DMS53 (cell line): ENCODE data around the gene TNFAIP8L1.
A peak's percentile ranks its signal among the peaks of the same experiment; 100 is the strongest.
"Not testable (repeated sequence)": the region's sequence is repeated elsewhere in the genome, so short reads cannot be mapped to it uniquely, and the experiment has no call there.

Experiments
- DNase-seq: peaks from one replicate; lab custom pipeline; 2025; lab: John Stamatoyannopoulos, UW

Gene TNFAIP8L1

DNA sequence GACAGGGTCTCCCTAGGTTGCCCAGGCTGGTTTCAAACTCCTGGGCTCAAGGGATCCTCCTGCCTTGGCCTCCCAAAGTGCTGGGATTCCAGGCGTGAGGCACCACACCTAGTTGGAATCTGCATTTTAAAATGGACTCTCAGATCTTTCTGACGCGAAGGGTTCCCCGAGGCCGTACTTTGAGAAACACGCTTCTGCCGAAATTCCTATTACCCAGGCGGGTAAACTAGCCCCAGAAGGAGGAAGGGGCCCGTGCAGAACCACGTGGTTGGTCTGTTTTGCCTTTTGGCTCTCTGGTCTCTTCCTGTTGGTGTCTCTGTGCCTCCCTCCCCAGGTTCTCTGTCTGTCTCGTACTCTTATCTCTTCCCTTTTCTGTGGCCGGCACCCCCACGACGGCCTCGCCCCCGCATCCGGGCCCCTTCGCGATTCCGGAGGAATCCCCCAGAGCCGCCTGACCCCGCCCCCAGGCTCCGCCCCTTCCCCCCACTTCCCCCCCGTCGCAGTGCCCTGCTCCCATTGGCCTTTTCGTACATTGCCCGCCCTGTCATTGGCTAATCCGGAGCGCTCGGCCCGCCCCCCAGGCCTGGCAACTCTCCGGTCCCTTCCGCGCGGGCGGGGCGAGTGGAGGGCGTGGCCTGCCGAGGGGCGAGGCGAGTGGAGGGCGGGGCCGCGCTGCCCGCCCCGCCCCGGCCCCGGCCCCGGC lies at the start of gene TNFAIP8L1:
TSS of gene TNFAIP8L1 (plus strand) at position 689 of the 703 bp plus-strand sequence. CDS start 12,354 bp downstream, outside the sequence.
- DNase-seq: peak; percentile 96

DNA sequence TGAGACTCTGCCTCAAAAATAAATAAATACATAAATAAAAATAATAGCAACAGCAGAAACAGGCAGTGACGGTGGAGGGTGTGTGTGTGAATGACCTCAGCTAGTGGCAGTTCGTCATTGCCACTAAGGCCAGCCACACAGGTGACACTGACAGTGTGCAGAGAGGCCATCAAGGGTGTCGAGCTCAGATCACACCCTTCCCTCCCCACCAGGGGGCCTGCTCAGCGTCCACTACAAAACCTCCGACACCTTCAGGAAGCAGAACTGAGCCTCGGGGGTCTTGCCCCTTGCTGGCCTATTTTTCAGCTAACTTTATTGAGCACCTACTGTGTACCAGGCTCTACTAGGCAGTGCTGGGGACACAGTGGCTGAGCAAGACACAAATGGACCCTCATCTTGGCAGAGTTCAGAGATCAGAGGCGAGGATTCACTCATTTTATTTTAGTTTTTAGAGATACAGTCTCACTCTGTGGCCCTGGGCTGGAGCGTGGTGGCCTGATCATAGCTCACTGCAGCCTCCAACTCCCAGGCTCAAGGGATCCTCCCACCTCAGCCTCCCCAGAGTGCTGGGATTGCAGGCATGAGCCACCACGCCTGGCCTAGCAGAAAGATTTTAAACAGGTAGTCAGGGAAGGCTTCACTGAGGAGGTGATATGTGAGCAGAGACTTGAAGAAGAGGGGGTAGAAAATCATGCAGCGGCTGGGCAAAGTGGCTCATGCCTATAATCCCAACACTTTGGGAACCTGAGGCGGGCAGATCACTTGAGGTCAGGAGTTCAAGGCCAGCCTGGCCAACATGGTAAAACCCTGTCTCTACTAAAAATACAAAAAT lies 49.5 kb upstream of the TNFAIP8L1 start:
- DNase-seq: peak; percentile 66

DNA sequence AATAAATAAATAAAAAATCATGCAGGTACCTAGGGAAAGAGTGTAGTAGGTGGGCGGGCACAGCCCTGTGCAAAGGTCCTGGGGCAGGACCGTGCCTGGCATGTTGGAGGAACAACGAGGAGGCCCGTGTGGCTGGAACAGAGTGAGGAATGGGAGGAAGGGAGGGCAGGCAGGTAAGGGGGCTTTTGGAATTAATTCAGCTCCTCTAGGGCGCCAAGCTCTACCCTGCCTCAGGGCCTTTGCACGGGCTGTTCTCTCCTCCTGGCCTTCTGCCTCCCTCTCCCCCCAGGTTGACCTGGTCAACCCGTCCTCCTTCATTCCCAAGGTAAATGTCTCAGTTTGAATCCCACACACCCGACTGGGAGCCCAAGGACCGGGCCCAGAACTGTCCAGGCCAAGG lies 48.8 kb upstream of the TNFAIP8L1 start:
- no peak for DNase-seq

DNA sequence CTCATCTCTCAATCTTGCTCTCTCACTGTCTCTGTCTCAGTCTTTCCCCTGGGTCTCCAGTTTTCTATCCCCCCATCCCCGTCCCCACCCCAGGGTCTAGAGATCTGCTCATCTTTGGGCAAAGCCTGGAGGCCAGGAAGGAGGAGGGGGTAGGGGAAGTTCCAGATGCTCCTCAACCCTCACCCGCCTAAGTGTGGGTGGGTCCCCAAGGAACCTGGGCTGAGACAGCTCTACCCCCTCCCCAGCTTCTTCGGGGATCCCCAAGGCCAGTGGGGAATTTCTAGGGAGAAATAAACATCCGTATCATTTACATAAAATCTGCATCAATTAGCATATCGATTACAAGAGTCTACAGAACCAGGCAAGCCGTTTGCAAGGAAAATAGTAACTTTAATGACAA lies 48.0 kb upstream of the TNFAIP8L1 start:
- DNase-seq: no peak

DNA sequence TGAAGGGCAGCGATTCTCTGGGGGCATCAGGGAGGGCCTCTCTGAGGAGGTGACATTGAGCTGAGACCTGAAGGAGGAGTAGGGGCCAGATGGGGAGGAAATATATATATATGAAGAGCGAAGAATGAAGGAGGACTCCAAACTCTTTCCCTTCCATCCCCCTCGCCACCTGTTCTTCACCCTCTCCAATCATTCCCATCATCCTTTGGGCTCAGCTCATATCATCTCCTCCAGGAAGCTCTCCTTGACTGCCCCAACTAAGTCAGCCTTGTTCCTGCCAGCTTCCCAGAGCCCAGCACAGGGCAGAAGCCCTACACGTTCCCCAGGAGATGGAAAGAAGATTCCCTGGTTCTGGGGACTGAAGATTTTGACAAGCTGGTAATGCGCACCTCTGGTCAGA lies 46.9 kb upstream of the TNFAIP8L1 start:
- no peak for DNase-seq

DNA sequence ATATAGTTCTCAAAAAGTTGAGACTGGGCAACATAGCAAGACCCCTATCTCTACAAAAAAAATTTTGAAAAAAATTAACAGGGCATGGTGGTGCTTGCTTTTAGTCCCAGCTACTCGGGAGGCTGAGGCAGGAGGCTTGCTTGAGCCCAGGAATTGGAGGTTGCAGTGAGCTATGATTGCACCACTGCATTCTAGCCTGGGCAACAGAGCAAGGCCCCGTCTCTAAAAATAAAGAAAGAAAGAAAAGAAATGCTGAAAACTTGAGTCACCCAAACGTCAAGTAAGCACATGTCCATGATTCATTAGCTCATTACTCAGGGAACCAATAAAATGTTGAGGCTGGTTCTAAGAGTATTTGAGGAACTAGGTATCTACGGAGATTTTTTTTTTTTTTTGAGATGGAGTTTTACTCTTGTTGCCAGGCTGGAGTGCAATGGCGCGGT lies 45.9 kb upstream of the TNFAIP8L1 start:
- no peak for DNase-seq

DNA sequence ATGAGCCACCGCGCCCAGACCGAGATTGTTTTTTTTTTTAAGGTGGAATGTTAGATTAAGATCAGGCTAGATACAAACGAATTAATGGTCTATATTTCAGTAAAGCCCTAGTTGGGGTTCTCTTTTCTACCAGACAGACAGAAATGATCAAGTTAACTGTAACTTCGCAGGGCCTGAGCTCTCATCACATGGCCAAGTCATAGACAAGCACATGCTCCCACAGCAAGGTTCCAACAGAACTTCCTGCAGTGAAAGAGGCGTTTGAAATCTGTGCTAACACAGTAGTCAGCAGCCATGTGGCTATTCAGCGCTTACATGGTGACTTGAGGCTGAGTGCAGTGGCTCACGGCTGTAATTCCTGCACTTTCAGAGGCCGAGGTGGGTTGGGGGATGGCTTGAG lies 45.1 kb upstream of the TNFAIP8L1 start:
- peak; percentile 35 for DNase-seq

DNA sequence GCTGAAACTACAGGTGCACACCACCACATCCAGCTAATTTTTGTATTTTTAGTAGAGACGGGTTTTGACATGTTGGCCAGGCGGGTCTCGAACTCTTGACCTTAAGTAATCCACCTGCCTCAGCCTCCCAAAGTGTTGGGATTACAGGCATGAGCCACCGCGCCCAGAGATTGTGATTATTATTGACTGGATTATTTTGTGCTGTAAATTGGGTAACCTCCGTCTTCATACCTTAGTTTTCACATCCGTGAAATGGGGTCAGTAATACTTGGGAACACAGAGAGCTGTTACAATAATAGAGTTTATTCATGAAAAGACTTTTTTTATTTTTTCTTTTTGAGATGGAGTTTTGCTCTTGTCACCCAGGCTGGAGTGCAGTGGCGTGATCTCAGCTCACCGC lies 44.2 kb upstream of the TNFAIP8L1 start:
- DNase-seq: not testable (repeated sequence)

DNA sequence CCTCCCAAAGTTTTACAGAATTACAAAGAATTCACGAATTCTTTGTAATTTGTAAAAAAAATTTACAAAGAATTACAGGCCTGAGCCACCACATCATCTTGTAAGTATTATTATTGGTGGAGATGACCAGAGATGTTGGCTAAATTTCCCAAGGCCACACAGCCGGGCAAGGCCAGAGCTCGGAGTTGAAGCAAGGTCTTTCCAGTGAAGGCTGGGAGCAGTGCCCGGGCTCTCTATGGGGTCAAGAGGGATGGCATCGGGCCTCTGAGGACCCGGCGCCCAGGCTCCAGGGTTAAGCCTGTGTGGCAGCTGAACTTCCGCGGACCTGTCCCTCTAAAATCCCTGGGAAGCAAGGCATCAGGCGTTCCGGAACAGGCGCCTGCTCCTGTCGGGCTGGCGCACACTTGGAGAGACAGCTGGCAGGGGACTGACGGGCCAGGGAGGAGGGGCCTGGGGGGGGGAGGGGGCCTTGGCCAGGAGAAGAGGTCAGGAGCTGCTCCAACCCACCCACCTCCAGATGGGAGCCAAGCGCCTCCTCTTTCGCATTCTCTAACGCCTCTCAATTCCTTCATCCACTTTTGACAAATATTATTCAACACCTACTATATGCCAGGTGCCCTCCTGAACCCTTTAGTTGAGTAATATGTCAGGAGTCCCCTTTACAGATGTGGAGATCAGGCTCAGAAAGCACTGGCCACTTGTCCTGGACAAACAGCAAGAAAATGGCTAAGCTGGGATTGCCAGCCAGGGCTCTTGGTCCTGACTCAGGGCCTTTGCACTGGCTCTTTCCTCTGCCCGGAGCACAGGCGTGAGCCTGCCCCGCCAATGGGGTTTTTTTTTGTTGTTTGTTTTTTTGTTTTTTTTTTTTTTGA lies 43.0 kb upstream of the TNFAIP8L1 start:
- no peak for DNase-seq

DNA sequence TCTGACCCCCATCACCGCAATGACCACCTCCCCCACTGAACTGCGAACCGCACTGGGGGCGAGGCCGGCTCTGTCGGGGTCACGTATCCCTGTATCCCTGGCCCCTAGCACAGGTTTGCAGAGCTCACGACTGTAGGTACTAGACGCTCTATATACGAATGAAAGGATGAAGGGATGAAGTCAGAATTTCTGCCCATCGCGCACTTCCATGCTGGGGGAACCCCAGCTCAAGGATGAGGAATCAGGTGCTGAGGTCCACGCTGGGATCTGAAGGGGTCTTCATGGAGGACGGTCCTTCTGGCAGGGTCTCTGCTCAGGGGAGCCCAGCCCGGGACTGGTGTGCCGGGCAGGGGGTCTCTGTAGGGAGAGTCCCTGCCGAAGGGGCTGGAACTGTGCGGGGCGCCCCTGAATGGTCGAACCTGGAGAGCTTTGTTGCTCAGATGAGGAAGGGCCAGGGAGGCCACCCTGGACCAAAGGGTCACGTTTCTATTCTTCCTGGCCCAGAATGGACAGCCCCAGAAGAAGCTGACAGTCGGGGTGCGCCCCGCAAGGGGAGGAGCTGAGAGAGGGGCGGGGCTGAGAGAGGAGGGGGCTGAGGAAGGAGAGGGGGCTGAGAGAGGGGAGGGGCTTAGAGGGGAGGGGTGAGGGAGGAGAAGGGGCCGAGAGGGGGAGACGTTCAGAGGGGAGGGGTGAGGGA lies 41.9 kb upstream of the TNFAIP8L1 start:
- DNase-seq: peak; percentile 29

DNA sequence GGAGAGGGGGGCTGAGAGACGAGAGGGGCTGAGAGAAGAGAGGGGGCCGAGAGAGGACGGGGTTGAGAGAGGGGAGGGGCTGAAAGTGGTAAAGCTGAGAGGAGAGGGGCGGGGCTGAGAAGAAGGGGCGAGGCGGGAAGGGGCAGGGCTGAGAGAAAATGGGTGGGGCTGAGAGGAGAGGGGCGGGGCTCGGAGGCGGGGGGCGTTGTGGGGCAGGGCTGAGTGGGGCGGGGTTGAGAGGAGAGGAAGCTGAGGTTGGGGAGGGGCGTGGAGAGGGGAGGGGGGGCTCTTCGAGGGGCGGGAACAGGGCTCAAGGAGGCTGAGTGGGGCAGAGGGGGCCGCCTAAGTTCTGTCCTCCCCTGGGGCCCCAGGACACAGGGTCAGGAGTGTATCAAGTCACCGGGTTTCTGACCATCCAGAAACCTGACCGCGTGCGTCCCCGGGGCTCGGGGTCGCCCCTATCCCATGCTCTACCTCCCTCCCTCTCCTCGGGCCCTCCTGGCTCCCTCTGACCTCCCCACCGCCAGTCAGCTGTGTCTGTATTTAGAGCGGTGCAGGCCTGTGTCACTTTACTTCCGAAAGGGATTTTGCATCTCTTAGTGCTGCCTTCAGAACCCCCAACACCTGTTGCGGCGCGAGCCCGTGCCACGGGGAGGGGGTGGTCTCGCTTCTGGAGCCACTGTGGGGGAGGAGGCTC lies 41.2 kb upstream of the TNFAIP8L1 start:
- DNase-seq: peak; percentile 61

DNA sequence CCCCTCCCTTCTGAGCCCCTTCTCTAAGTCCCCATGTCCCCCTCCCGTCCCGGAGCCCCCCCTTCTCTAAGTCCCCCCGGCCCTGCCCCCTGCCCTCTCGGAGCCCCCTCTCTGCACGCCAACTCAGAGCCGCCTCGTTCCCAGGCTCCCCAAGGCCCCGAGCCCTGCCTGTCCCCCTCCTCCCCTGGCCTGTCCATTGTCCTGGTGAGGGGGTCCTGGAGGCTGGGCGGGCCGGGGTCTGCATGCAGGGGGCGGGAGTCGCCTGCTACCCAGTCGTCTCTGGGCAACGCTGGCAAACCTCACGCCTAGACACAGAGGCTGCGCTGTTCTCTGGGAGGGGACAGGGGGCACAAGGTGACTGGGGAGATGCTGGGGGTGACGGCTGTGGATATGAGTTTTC lies 40.6 kb upstream of the TNFAIP8L1 start:
- DNase-seq: no peak

DNA sequence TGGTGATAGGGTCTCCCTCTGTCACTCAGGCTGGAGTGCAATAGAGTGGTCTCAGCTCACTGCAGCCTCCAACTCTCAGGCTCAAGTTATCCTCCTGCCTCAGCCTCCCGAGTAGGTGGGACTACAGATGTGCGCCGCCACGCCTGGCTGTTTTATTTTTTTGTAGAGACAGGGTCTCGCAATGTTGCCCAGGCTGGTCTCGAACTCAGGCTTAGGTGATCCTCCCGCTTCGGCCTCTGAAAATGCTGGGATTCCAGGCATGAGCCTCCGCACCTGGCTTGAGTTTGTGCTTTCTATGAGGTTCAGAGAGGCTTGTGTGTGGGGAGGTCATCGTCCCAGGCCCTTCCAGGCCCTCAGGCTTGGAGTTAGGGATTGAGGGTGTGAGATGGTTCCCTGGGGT lies 39.2 kb upstream of the TNFAIP8L1 start:
- DNase-seq: no peak

DNA sequence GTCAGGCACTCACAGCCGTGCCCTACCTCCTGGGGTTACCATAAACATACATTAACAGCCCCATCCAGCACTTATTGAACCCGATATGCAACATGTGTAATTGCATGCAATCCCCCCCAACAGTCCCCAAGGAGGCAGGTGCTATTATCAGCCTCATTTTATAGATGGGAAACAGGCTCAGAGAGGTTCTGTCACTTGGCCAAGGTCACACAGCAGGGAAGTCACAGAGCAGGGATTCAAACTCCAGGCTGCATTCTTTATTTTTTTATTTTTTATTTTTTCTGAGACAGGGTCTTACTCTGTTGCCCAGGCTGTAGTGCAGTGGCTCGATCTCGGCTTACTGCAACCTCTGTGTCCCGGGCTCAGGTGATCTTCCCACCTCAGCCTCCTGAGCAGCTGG lies 38.4 kb upstream of the TNFAIP8L1 start:
- no peak for DNase-seq

DNA sequence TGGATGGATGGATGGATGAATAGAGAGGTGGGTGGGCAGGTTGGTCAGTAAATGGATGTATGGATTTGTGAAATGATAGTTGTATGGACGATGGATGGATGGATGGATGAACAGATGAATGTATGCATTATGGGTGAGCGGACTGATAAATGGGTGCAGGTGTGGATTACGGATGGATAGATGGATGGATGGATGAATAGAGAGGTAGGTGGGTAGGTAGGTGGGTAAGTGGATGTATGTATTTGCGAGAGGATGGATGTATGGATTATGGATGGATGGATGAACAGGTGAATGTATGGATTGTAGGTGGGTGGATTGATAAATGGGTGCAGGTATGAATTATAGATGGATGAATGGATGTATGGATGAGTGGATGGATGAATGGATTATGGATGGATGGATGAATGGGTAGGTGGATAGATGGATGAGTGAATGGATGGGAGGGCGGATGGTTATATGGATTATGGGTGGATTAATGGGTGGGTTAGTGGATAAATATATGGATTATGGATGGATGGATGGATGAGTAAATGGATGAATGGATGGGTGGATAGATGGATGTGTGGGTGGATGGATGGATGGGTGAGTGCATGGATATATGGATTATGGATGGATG lies 37.0 kb upstream of the TNFAIP8L1 start:
- DNase-seq: no peak

DNA sequence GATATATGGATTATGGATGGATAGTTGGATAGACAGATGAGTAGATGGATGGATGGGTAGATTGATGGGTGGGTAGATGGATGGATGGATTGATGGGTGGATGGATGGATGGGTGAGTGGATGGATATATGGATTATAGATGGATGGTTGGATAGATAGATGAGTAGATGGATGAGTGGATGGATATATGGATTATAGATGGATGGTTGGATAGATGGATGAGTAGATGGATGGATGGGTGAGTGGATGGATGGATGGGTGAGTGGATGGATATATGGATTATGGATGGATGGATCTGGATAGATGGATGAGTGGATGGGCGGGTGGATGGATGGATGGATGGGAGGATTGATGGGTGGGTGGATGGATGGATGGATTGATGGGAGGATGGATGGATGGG lies 36.4 kb upstream of the TNFAIP8L1 start:
- no peak for DNase-seq

DNA sequence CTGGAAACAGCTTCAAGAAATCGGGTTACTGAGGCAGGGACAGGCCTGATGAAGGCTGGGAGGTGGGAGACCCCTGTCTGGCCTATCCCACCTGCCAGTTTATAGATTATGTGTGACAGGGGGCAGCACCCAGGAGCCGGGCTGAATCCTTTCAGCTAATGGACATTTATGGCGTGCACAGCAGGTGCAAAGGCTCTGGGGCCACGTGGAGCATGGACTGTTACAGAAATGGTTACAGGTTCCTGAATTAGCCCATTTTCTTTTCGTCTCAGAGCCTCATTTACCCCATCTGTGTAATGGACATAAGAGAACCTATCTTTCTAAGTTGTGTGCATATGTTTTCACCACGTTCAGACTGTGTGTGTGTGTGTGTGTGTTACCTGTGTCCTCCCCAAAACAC lies 34.4 kb upstream of the TNFAIP8L1 start:
- DNase-seq: no peak

DNA sequence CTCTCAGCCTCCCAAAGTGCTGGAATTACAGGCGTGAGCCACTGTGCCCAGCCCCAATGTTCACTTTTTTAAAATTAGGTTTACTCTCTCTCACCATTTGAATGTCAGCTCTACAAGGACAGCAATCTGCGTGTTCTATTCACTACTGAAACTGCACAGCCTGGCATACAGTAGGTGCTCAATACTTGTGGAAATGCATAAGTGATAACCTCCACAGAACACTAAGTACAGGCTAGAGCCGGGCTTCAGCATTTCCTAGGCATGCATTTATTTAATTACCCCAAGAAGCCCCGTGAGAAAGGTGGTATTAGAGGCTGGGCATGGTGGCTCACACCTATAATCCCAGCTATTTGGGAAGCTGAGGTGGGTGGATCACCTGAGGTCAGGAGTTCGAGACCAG lies 33.1 kb upstream of the TNFAIP8L1 start:
- no peak for DNase-seq

DNA sequence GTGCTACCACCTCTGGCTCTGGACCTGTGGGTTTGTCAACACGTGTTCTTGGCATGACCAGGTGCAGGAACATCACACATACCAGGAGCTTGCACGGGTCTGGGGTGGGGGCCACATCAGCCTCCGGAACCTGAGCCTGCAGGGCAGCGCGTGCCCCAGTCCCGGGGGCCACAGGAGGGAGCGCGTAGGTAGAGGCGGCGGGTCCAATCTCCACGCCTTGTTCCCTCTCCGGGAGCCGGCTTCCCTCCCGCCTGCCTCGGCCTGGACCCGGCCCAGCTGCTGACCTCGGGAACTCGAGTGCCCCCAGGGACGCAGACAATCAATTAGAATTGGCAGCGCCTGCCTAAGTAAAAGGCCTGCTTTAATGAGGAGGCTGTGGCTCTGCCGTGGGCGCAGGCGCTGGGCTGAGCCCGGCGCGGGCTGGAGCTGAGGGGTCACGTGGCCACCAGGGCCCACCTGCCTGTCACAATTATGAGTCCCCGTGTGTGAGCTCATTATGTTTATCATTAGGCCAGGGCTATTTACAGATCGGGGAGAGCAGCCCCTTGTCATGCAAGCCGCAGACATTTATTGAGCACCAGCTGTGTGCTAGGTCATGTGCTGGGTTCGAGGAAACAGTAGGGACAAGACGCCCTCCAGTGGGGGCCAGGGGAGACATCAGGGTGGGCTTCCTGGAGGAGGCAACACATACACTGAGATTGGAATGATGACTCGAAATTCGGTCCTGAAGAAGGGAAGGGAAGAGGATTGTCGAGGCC lies 32.2 kb upstream of the TNFAIP8L1 start:
- DNase-seq: peak; percentile 63
